ENCODE measurements around the gene NDUFB10.

Gene NDUFB10

DNA sequence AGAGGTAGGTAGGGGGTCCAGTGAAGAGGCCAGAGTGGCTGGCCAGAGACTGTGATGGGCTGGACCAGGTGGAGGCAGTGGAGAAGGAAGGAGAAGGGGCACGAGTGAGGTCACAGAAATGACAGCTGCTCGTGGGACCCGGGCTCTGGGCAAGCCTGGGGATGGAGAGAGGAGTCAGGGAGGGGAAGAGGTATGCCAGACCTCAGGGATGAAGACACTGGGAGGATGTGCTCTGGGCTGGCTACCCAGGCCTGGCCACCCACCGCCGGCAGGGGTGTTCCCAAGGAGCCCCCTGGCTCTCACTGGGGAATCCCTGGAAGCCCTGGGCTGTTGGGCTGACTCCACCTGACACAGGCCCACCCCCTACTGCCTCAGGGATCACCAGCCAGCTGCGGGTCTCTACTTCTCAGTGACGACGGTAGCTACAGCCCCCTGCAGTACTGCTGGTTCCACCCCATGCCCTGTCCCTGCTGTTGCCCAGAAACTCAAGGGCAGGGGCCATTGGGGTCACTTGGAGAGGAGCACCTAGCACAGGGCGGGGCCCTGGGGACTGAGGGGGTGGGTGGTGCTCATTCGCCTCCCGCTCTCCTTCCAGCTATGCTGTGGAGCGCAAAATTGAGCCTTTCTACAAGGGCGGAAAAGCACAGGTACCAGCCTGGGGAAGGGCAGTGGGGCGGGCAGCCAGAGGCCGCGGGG, 14.3 kb downstream of the NDUFB10 start:
- no peak for DNase-seq

DNA sequence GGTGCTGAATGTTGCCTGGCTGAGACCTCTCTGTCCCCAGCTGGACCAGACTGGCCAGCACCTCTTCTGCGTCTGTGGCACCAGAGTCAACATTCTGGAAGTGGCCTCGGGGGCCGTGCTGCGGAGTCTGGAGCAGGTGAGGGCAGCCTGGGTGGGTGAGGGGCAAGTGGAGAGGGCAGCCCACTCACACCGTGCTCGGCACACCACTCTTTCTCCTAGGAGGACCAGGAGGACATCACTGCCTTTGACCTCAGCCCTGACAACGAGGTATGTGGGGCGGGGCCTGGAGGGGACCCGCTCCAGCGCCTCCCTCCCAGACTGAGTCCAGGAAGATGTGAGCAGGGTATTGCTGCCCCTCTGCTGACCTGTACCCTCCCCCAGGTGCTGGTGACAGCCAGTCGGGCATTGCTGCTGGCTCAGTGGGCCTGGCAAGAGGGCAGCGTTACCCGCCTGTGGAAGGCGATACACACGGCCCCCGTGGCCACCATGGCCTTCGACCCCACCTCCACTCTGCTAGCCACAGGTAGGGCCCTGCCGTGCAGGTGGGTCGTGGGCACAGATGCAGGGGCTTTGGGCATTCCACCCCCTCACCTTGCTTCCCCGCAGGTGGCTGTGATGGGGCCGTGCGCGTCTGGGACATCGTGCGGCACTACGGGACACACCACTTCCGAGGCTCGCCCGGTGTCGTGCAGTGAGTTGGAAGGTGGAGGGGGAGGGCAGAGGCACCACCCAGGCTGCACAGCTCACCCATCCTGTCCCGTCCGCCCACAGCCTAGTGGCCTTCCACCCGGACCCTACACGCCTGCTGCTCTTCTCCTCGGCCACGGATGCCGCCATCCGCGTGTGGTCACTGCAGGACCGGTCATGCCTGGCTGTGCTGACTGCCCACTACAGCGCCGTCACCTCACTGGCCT, 15.1 kb downstream of the NDUFB10 start:
- no peak for DNase-seq

DNA sequence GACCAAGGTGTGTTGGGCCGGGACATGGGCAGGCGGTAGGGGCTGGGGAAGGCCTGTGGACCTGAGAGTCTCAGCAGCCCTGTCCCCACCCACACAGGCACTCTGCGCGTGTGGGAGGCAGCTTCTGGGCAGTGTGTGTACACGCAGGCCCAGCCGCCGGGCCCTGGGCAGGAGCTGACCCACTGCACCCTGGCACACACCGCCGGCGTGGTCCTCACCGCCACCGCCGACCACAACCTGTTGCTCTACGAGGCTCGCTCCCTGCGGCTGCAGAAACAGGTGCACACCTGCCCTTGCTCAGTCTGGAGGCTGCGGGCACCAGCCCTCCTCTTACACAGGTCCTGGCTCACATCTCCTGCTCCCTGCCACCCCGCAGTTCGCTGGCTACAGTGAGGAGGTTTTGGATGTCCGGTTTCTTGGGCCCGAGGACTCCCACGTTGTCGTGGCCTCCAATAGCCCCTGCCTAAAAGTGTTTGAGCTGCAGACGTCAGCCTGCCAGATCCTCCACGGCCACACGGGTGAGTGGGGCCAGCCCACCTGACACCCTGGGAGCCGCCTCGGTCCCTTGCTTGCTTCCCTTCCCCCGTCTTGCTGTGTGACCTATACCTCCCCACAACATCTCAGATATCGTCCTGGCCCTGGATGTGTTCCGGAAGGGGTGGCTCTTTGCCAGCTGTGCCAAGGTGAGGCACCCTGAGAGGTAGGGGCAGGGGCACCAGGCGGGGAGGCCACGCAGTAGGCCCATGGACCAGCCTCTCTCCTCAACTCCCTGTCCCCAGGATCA, 16.3 kb downstream of the NDUFB10 start:
- DNase-seq: no peak

DNA sequence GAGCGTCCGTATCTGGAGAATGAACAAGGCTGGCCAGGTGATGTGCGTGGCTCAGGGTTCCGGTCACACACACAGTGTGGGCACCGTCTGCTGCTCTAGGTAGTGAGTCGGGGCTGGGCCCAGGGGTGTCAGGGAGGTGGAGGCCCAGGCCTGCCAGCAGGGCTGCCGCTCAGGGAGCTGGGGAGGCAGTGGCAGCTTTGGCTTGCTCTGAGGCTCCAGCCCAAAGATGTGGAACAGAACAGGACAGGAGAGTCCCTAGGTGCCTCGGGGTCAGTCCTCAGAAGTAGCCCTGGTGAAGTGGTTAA, 16.8 kb downstream of the NDUFB10 start:
- no peak for DNase-seq

DNA sequence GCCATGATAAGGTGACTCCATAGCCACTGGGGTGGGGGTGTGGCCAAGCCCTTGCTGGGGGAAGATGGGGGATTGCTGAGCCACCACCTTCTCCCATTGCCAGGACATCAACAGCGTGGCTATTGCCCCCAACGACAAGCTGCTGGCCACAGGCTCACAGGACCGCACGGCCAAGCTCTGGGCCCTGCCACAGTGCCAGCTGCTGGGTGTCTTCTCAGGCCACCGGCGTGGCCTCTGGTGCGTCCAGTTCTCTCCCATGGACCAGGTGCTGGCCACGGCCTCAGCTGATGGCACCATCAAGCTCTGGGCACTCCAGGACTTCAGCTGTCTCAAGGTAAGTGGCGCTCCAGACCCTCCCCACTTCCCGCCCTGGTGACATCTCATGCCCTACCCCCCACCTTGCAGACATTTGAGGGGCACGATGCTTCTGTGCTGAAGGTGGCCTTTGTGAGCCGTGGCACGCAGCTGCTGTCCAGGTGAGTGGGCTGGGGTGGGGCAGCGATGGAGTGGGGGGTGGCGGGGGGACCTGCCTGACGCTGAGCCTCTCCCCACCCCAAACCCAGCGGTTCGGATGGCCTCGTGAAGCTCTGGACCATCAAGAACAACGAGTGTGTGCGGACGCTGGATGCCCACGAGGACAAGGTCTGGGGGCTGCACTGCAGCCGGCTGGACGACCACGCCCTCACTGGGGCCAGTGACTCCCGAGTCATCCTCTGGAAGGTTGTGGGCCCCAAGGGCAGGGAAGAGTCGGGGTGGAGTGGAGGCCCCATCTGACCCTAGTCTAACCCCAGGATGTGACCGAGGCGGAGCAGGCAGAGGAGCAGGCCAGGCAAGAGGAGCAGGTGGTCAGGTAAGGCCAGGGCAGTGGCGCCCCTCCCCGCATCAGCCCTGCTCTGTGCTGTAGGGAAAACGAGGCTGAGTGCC, 17.9 kb downstream of the NDUFB10 start:
- no peak for DNase-seq

DNA sequence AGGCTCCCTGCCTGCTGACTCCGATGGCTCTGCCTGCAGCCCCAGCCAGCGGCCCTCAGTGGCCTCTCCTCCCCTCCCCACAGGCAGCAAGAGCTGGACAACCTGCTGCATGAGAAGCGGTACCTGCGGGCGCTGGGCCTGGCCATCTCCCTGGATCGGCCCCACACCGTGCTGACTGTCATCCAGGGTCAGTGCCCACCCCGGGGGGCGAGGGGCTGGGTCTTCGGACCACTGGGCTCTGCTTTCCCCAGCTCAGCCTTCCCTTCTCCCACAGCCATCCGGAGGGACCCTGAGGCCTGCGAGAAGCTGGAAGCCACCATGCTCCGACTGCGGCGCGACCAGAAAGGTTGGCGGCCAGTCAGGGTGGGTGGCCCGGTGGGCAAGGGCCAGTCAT, 18.5 kb downstream of the NDUFB10 start:
- no peak for DNase-seq

DNA sequence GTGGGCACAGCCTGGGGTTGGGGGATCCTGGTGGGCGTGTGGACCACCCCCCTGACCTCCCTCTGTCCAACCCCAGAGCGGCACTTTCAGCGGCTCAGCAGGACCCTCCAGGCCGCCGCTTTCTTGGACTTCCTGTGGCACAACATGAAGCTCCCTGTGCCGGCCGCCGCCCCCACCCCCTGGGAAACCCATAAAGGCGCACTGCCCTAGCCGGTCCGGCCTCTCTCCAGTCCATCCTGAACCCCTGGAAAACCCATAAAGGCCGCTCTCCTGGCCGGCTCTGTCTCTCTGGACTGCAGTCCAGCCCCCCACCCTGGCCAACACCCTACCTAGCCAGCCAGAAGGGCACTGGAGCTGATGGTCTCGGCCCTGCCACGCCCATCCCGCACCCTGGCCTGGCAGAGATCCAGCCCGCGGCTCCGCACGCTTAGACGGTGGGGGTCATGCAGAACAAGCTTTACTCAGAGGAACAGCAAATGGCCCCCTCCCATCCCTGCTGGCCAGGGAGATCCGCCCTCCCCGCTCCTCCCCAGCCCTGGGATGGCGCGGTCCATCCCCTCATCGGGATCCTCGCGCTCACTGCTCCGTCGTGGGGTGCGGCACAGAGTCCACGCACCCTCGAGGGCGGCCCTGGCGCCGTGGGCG, 19.3 kb downstream of the NDUFB10 start:
- no peak for DNase-seq

DNA sequence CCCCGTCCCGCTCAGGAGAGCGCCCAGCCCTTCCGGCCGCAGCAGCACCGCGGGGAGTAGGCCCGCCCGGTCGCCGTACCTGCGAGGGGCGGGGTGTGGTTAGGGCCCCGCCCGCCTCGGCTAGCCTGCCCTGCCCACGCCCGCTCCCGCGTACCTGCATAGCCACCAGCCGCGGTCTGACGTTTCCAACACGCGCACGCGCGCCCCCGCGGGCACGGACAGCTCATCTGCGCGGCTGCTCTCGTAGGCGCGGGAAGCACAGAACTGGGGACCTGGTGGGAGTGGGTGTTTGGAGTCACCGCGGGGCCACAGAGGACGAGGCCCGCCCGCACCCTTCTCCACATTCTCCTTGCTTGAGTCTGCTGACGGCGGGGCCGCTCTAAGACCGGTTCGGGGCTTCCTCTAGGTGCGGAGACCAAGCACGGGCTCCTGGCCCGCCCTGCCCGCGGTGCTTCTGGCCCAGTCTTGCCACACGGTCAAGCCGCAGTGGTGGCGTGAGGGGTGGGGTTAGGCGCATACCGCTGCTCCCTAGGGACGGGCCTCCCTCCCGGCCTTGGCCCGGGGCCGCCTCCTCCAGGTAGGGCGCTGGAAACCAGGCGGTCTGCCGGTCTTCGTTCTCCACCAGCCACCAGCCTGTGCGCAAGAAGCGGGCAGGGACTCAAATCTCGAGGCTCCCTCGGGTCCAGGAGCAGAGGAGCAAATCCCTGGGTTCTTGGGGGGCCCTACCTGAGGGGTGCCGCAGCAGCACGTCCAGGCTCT, 20.1 kb downstream of the NDUFB10 start:
- DNase-seq: peak; percentile 57 to 60

DNA sequence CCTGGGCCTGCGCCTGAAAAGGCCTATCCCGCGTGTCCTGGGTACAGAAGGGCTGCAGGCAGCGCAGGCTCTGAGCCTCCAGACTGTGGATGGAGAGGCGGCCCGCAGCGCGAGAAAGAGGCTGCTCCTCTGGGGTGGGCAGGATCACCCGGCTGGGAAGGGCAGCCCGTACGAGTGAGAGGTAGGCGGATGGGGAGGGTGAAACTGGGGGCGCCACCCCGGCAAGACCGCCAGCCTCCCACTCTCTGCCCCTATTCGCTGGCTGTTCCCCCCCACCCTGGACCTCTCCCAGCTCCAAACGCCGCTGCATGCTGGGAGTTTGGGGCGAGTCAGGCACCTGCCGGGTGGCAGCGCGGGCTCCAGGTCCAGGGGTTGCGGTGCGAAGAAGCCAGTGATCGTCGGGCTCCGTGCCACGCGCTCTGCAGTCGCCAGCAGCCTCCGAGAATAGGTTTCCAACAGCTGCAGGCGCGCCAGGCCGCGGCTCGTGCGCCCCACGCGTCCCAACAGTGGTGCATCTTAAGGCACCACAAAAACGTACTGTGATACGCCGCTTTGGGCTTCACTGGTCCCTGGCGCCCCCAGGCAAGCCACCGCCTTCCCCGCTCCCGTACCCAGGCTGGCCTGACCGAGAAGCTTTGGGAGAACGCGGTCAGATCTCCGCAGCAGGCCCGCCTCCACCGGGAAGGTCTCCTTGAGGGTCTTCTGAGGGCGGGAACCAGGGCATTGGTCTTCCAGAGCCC, 20.9 kb downstream of the NDUFB10 start:
- DNase-seq: no peak

DNA sequence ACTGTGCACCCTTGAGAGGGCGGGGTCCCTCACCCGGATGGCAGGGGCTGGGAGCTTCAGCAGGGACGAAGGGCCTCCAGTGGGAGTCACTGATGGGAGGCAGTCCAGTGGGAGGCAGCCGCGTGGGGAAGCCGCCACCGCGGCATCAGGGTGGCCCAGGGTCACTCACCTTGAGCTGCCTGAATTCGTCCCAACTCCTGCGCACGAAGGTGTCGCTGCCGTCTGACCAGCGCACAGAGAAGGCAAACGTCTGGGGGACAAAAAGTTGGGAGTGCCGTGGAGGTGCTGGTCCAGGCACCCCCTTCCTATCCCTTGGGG, 21.4 kb downstream of the NDUFB10 start:
- no peak for DNase-seq

DNA sequence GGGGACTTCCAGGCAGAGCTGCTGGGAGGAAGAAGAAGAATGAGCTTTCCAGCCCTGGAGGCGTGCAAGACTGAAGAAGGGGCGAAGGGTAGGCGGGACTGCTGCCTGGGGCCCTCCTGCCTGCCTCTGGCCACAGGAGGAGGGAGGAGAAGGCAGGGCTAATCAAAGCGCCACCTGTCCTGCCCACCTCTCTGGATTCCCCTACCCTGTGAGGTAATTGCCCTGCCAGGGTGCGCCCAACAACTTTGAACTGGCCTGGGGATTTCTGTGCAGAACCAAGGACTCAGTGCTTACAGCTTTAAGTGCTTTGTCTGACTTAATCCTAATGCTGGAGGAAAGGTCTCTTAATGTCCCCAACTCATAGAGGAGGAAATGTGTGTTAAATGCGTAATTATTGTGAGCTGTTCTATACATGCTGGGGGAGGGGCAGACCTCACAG, 22.1 kb downstream of the NDUFB10 start, which contains the start of gene NOXO1:
Gene NOXO1 (minus strand): TSS at position 72 of the 439 bp plus-strand sequence. CDS start 290 bp downstream, outside the sequence.
- DNase-seq: no peak

DNA sequence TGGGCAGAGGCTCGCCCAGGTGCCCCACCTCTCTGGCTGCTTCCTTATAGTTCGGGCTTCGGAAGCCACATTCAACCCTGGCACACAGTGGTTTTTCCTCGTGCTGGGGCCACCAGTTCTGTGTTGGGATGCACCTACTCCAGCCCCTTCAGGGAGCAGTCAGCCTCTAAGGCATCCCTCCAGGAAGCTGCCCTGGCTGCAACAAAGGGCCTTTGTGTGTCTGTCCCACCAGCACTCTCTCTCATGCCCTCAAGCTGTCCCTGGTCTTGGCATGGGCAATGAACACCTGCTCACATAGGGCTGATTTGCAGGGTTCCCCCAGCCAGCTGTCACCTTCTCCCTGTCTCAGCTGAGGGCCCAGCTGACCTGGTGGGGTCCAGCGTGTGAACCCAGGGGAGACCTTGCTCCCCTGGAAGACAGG, 22.7 kb downstream of the NDUFB10 start:
- DNase-seq: no peak

DNA sequence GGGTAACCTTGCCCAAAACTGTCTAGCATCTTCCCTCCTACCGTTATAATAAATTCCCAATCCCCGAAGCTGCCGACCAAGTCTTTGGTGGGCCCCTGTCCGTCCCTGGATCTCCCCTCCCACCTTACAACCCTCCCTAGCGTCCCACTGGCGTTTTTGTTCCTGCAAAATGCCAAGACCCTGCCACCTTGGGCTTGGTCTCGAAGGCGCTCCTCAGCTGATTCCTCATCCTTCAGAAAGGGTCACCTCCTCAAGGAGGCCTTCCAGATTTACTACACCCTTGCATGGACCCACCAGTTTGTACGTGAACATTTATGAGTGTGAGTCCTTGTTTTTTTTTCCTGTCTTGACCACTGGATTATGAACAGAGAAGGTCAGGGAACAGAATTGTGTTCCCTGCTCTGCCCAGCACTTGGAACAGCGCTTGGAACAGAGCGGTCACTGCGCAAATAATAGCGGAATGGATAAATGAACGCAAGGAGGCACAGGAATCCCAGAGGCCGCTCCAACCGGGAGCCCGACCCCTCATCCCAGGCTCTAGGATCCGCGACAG, 23.7 kb downstream of the NDUFB10 start:
- DNase-seq: no peak

DNA sequence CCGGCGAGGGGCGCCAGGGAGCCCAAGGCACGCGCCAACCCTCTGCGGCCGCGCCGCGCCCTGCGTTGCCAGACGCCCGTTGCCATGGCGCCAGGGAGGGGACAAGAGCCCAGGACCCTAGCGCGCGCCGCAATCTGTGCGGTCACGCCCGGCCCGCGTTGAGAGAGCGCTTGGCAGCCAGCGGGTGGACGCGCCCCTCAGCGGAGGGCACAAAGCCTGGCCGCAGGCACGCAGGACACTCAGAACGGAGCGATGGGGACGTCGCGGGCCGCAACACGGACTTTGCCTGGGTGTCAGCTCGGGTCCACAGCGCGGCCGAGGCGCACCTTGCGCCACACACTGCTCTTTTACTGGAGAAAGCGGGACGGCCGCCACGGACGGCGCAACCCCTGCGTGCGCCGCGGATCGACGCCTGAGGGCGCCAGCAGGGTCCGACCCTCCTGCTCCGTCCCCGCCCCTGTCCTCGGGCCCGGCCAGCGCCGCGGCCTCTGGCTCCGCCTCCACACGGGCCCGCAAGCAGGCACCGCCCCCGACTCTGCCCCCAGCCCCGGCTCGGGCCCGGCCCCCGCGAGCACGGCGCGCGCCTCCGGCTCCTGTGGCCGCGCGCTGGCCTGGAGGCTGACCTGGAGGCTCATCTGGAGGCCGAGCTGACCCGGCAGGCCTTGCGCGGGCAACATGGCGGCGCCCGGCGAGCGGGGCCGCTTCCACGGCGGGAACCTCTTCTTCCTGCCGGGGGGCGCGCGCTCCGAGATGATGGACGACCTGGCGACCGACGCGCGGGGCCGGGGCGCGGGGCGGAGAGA, 24.4 kb downstream of the NDUFB10 start, which contains the start of gene GFER:
Gene GFER (plus strand): TSS at position 650 of the 803 bp plus-strand sequence. CDS start 26 bp downstream, at position 676.
- DNase-seq: peak; percentile 94 to 95

DNA sequence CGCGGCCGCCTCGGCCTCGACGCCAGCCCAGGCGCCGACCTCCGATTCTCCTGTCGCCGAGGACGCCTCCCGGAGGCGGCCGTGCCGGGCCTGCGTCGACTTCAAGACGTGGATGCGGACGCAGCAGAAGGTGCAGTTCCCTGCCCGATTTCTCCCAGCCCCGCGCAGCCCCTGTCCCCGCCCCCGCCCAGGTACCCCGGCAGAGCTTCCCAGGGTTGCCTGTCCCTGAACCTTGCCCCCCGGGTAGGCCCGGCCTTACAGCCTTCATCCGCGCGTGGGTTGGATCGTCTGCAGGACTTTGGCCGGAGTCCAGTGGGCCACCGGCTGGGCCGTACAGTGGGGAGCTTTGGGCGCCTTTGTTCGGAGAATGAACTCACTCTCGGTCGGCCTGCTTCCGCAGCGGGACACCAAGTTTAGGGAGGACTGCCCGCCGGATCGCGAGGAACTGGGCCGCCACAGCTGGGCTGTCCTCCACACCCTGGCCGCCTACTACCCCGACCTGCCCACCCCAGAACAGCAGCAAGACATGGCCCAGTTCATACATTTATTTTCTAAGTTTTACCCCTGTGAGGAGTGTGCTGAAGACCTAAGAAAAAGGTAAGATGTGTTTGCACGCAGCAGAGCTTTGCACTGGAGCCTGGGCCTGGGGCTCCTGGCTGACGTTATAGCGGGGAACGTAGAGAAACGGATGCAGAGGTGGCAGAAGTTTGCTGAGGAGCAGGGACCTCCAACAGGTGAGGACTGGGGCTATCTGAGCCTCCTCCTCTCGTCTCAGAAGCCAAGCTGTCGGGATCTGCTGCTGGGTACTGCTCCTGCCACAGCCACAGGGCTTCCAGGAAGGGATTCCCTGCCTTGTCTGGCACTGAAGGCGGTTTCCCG, 25.2 kb downstream of the NDUFB10 start:
- DNase-seq: no peak

DNA sequence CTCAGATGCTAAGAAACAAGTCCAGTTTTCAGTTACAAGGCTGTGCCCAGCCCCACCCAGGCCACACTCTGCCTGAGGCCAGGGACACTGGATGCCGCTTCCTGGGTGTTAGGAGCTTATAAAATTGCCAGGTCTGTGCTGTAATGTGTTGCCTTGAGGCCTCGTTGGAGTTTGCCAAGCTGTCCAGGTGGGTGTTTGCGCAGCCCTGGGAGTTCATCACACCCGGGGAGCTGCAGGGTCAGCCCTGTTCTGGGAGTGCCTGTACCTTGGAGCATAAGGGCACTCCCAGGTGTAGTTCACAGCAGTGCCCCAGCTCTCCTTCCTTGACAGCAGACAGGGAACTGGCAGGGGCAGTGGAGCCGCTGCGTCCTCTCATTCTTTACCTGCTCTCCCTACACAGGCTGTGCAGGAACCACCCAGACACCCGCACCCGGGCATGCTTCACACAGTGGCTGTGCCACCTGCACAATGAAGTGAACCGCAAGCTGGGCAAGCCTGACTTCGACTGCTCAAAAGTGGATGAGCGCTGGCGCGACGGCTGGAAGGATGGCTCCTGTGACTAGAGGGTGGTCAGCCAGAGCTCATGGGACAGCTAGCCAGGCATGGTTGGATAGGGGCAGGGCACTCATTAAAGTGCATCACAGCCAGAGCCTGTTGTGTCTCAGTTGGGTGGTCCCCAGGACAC, 26.3 kb downstream of the NDUFB10 start:
- DNase-seq: no peak

DNA sequence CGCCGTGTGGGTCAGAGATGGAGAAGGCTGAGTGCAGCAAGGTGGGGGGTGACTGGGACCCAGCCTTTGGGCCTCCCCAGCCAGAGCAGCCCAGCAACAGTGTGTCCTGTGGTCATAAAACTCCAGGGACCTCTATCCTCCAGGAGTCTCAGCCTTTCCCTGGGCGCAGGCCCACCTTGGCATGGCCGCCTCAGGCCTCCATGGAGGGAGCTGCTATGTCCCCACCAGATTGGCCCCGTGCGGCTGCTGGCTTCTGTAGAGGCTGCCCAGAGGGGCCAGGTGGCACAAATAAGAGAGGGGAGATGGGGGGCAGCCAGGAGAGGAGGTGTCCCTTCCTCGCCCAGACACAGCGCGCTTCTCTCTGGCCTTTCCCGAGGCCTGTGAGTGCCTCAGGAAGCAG, 27.9 kb downstream of the NDUFB10 start:
- no peak for DNase-seq
